Urinary bladder (tissue), 4 donors: ENCODE data around the gene HMGCR. TPM values are rescaled to one million over a fixed set of nuclear protein-coding genes. Genes with fewer than 3 reads are reported as not detected.

Experiments used
- DNase-seq: peaks from one replicate; pipeline ENCODE4 v3.0.0-alpha.2; 2015; ENCODE audit errors: extremely low spot score
- H3K27ac ChIP-seq: one replicate; pipeline ENCODE4 v1.5.1; 2013; ENCODE audit warnings: low read depth, mild to moderate bottlenecking, moderate library complexity
- H3K36me3 ChIP-seq: one replicate; pipeline ENCODE4 v1.6.1; 2013; ENCODE audit warnings: mild to moderate bottlenecking, moderate library complexity; ENCODE audit not compliant: insufficient read depth
- H3K4me1 ChIP-seq: one replicate; pipeline ENCODE4 v1.6.1; 2013; ENCODE audit warnings: mild to moderate bottlenecking, moderate library complexity; ENCODE audit not compliant: insufficient read depth
- H3K4me3 ChIP-seq: one replicate; pipeline ENCODE4 v1.5.1; 2013; ENCODE audit warnings: low read depth, low read length
- WGBS: extraction: QIAGEN DNeasy Blood & Tissue Kit; methylation state at CpG from one replicate; pipeline ENCODE4 v1.1.7; 2013; 5-methylcytosine and 5-hydroxymethylcytosine counted together
- polyA plus RNA-seq: library from polyadenylated mRNA; stranded (reverse); fragments of 200-250 nt; gene quantifications from one replicate; pipeline ENCODE4 v1.2.3, GENCODE V29; 2013
- total RNA-seq: library from RNA; depleted of rRNA; stranded (reverse); fragments of >200 nt; gene quantifications from one replicate; pipeline ENCODE4 v1.2.3, GENCODE V29; 2014
- donor health status: healthy with polysubstance abuse.
- donor health status: healthy.

The HMGCR gene
- total and polyA plus RNA-seq, 2 donors: 13.3 to 81.5 TPM

DNA sequence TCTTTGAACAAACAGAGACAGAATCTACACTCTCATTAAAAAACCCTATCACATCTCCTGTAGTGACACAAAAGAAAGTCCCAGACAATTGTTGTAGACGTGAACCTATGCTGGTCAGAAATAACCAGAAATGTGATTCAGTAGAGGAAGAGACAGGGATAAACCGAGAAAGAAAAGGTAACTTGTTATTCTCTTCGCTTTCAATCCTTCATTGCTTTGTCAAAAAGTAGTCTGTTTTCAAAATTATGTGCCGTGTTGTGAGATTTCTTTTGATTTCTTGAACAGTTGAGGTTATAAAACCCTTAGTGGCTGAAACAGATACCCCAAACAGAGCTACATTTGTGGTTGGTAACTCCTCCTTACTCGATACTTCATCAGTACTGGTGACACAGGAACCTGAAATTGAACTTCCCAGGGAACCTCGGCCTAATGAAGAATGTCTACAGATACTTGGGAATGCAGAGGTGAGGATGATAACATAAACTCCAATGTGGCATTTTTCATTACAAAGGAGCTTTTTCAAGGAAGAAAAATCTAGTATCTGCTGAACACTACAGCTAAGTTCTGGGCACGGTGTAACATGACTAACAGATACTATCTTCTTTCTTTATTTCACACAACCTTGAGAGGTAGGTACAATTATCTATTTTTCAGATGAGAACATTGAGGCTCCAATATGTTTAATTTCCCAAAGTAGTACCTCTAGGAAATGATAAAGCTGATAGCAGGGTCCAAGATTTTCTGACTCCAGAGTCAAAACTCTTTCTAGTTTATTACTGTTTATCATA is 14.3 kb downstream of the HMGCR start:
- H3K36me3 ChIP-seq: peaks cover 11% of the 10 kb centered on the region
- 95% methylated on average over 7 of the region's 7 CpGs for WGBS
- H3K4me3 ChIP-seq: no peak overlapping the region

DNA sequence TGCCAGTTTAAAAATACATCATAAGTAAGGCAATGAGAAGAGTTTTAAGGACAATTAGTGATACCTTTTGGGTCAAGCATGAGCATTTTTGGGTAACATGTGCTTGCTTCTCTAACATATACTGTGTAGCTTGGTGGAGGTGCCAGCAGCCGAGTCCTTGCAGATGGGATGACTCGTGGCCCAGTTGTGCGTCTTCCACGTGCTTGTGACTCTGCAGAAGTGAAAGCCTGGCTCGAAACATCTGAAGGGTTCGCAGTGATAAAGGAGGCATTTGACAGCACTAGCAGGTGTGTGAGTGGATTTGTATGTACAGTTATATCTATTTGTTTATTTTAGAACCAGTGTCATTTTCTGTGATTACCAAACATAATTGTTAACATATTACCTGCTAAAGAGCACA is 18.2 kb downstream of the HMGCR start:
- Histone ChIP-seq H3K27ac (no peak overlapping the region), H3K4me1 (no peaks in the 10 kb centered on the region), H3K36me3 (peaks cover 10% of the 10 kb centered on the region), H3K4me3 (no peak overlapping the region)
- WGBS: 92% methylated on average over 6 of the region's 6 CpGs
- no peak for DNase-seq

More for the DNA sequence above, 14.3 kb downstream of the HMGCR start:
- DNase-seq: no peak
- no peaks in the 10 kb centered on the region for H3K4me1 ChIP-seq
- H3K27ac ChIP-seq: no peak overlapping the region

DNA sequence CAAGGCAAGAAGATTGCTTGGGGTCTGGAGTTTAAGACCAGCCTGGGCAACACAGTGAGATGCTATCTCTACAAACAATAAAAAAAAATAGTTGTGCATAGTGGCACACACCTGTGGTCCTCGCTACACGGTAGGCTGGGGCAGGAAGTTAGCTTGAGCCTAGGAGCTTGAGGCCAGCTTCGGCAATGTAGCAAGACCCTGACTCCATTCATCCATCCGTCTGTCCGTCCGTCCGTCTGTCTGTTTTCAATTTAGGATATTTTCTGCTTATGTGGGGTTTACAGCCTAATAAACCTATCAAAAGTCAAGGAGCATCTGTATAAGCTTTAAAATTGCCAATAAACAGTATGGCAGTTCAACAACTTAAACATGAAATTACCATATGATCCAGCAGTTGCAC is 19.7 kb downstream of the HMGCR start:
- Histone ChIP-seq H3K36me3 (peaks cover 8% of the 10 kb centered on the region), H3K4me1 (no peaks in the 10 kb centered on the region), H3K4me3 (no peak overlapping the region), H3K27ac (no peak overlapping the region)
- no peak for DNase-seq
- WGBS: 95% methylated on average over 7 of the region's 7 CpGs

DNA sequence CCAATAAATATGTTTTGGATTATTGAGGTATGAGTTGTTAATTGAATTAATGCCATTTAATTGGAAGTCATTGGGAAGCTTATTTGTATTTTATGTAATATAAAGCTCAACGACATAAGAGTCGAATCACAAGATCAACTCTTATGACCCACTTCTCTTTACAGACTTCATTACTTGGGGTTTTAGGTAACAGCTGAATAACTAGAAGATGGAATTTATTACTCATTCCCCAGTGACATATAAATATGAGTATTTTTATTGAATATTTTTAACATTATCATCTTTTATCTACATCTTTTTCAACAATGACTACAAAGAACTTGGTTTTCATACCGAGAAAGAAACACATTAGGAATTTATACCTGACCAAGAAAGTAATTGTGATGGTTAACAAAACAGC is 21.1 kb downstream of the HMGCR start:
- WGBS: 85% methylated on average over 3 of the region's 3 CpGs
- H3K27ac ChIP-seq: no peak overlapping the region
- no peak for DNase-seq
- no peak overlapping the region for H3K4me3 ChIP-seq
- H3K4me1 ChIP-seq: no peaks in the 10 kb centered on the region
- peaks cover 5% of the 10 kb centered on the region for H3K36me3 ChIP-seq

DNA sequence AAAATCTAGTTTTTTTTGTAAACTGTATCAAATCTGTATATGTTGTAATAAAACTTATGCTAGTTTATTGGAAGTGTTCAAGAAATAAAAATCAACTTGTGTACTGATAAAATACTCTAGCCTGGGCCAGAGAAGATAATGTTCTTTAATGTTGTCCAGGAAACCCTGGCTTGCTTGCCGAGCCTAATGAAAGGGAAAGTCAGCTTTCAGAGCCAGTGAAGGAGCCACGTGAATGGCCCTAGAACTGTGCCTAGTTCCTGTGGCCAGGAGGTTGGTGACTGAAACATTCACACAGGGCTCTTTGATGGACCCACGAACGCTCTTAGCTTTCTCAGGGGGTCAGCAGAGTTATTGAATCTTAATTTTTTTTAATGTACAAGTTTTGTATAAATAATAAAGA is 24.3 kb downstream of the HMGCR start:
- Histone ChIP-seq H3K36me3 (peaks cover 1% of the 10 kb centered on the region), H3K4me3 (no peak overlapping the region), H3K27ac (no peak overlapping the region), H3K4me1 (no peaks in the 10 kb centered on the region)
- 22% methylated on average over 4 of the region's 4 CpGs for whole genome bisulfite sequencing
- DNase-seq: no peak

DNA sequence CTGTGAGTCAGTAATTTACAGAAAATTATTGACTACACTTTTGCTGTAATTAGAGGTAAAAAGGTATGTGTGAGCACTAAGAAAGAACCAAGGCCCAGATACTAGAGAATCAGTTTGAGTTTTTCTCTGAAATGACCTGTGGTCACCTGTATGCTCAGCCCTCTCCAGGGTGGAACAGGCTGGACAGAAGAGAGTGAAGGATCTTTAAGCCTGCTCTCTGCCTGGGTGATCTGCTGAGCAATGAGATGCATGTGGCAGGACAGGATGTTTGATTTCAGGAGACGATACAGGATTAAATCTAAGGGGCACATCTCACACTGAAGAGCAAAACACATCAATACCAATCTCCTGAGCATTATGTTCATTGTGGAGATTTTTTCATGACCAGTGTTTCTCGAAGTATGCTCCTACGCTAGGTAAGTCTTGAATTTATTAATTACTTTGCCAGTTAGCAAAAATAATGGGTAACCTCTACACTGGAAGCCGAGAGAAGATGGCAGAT is 25.5 kb downstream of the HMGCR start:
- Histone ChIP-seq H3K36me3 (peaks cover 1% of the 10 kb centered on the region), H3K4me1 (no peaks in the 10 kb centered on the region), H3K27ac (no peak overlapping the region), H3K4me3 (no peak overlapping the region)
- no peak for DNase-seq
- WGBS: 75% methylated on average over 4 of the region's 4 CpGs

DNA sequence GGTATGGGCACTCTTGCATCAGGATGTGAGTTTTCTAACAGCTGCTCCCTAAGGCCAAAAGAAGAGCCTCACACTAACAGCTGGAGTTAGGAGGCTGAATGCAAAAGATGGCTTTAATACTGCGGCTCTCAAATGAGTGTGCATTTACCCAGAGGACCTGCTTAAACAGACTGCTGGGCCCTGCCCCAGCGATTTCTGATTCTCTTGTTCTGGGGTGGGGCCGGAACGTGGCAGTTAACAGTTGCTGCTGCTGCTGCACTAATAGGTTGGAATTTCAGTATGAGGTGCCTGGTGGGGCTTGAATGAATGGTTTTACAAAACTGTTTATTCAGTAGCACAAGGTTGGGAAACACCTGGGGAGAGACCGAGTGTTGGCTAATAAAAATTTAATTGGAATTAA is 26.1 kb downstream of the HMGCR start:
- Histone ChIP-seq H3K4me1 (no peaks in the 10 kb centered on the region), H3K36me3 (peaks cover 1% of the 10 kb centered on the region), H3K27ac (no peak overlapping the region), H3K4me3 (no peak overlapping the region)
- DNase-seq: no peak
- 44% methylated on average over 5 of the region's 5 CpGs for WGBS

DNA sequence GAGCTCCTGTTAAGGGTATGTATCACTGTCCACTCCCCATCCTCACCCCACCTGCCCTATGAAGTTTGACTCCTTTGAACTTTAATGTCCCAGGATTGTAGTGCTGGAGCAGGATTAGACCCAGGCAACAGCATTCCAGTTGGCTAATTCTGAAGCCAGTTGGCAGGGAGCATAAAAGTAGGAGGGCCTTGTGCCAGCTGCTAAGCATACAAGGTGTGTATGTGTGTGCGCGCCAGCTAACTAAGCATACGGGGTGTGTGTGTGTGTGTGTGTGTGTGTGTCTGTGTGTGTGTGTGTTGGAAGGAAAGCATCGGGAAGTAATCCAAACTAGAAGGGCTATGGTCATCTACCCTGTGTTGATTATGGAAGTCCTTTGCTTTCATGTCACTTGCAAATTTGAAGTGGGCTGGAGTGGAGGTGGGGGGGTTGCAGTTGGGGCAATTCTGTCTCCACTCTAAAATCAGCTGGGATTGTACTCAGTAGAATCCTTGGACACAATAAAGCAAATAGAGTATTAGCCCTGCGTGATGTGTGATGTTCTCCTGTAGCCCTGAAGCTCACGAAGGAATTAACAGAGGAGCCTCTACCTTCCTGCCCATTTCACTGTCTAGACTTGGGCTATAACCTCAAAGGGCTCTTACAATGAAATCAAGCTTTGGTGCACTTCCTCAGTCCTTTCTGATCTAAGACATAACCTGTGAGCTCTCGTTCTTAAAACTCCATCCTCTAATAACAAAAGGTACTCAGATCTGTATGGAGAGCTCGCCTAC is 26.9 kb downstream of the HMGCR start:
- DNase-seq: no peak
- no peak overlapping the region for H3K27ac ChIP-seq
- H3K4me3 ChIP-seq: no peak overlapping the region
- no peaks in the 10 kb centered on the region for H3K4me1 ChIP-seq
- 57% methylated on average over 8 of the region's 8 CpGs for WGBS
- H3K36me3 ChIP-seq: peaks cover 1% of the 10 kb centered on the region

DNA sequence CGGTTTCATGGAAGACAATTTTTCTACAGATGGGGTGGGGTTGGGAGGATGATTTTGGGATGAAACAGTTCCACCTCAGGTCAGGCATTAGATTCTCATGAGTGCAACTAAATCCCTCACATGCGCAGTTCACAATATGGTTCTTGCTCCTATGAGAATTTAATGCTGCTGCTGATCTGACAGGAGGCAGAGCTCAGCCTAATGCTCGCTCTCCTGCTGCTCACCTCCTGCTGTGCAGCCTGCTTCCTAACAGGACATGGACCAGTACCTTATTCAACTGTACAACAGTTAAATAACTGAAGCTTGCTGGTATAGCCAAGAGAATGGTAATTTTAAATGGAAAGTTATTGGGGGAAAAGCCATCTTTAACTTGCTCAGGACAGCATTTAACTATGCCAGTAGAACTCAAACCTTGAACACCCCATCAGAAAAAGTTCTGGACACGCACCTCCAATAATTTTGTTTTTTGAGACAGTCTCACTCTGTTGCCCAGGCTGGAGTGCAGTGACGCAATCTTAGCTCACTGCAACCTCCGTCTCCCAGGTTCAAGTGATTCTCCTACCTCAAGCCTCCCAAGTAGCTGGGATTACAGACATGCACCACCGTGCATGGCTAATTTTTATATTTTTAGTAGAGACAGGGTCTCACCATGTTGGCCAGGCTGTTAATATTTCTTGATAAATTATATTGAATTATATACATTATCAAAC is 27.7 kb downstream of the HMGCR start:
- Histone ChIP-seq H3K4me1 (no peaks in the 10 kb centered on the region), H3K27ac (no peak overlapping the region), H3K4me3 (no peak overlapping the region), H3K36me3 (no peaks in the 10 kb centered on the region)
- WGBS: 91% methylated on average over 7 of the region's 7 CpGs
- DNase-seq: no peak

DNA sequence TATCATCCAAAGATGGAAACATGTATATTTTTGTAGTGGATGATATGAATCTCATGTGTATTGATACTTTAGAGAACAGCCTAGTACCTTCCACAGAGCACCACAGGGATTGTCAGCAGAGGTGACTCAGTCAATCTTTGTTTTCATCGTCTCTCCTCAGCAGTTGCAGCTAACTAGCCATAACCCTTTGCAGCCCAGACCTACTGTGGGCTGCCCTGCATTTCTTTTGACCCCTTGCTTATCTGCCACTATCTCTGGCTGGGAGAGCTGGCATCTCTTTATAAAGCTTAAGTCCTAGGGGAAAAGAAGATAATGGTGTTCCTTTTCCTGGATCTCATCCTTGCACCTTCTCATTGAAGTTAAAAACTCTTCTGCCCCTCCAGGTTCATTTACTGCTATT is 28.7 kb downstream of the HMGCR start:
- H3K4me3 ChIP-seq: no peak overlapping the region
- H3K36me3 ChIP-seq: no peaks in the 10 kb centered on the region
- DNase-seq: no peak
- no peaks in the 10 kb centered on the region for H3K4me1 ChIP-seq
- 41% methylated on average over 1 of the region's 1 CpG for WGBS
- H3K27ac ChIP-seq: no peak overlapping the region

DNA sequence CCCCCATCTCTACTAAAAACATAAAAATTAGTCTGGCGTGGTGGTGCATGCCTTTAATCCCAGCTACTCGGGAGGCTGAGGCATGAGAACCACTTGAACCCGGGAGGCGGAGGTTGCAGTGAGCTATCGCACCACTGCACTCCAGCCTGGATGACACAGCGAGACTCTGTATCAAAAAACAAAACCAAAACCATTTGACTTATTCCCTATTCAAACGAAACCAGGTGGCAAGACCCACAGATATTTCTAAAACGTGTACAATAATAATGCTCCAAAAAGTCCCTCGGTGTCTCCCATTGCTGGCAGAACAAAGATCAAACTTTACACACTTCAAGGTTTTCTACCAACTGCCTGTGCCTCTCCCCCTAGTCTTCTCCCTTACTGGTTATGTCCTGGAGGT is 29.8 kb downstream of the HMGCR start:
- DNase-seq: no peak
- H3K36me3 ChIP-seq: no peaks in the 10 kb centered on the region
- no peak overlapping the region for H3K4me3 ChIP-seq
- H3K4me1 ChIP-seq: no peaks in the 10 kb centered on the region
- 89% methylated on average over 9 of the region's 9 CpGs for WGBS
- no peak overlapping the region for H3K27ac ChIP-seq

DNA sequence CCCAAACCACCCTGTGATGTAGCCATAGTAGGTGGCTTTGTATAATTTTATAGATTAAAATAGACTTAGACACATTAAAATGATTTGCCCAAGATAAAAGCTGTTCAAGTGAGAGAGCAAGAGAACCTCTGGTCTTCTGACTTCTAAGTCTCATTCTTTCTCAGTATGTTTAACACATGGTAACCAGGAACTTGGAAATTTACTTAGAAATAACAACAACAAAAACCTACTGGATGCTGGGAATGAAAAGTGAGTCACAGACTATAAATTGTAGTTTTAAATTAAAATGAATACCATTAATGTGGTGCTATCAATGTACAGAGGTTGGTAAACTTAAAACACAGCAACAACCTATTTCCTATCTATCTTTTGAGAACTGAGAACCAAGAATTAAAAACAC is 30.4 kb downstream of the HMGCR start:
- Histone ChIP-seq H3K36me3 (no peaks in the 10 kb centered on the region), H3K27ac (no peak overlapping the region), H3K4me1 (no peaks in the 10 kb centered on the region), H3K4me3 (no peak overlapping the region)
- DNase-seq: no peak

DNA sequence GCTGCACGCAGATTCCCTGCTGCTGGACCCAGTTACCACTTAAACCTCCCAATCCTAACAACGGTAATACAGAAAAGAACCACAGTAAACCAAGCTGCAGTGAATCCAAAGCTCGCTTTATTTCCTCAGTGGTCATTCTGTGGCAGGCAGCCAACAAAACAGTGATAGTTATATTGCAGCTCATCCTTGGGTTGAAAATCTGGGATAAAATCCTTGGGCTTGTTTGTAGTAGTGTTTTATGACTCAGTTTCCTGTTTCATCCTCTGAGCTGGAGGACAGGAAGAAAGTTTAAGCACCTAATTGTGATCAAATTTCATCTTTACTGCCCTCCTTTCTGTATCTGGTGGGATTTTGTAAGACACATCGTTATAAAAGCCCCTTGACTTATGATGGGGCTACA is 31.4 kb downstream of the HMGCR start:
- Histone ChIP-seq H3K4me1 (no peaks in the 10 kb centered on the region), H3K27ac (no peak overlapping the region), H3K36me3 (no peaks in the 10 kb centered on the region), H3K4me3 (no peak overlapping the region)
- 49% methylated on average over 4 of the region's 4 CpGs for WGBS
- no peak for DNase-seq

DNA sequence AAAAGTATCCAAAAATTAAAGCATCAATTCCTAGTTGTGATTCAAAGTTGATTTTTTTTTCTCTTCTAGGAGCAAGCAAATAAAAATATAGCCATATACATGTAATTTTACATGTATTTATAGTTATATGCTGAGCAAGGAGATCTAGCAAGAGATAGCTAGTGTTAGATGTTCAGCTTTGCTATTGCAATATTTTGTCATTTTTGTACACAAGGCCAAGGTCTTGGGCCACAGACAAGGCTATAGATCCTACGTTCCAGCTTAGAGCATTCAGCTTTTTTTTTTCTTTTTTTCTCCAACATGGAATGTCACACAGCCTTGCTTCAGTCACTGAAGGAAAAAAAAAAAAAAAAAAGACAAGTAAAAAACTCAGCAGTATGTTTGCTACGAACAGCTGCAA is 36.8 kb downstream of the HMGCR start:
- Histone ChIP-seq H3K4me1 (no peaks in the 10 kb centered on the region), H3K27ac (no peak overlapping the region), H3K4me3 (no peak overlapping the region), H3K36me3 (peaks cover 5% of the 10 kb centered on the region)
- DNase-seq: no peak
- WGBS: 67% methylated on average over 2 of the region's 2 CpGs
